NT2/D1 (cell line): Measurements from ENCODE around the gene PRXL2B.

ENCODE experiments used
- SUZ12 ChIP-seq: IDR thresholded peaks from 2 replicates; pipeline ENCODE4 v1.6.1; 2011; ENCODE audit not compliant: insufficient read length, insufficient read depth; ENCODE audit errors: extremely low read depth
- YY1 ChIP-seq: IDR thresholded peaks from 2 replicates; pipeline ENCODE4 v1.6.1; 2011; ENCODE audit not compliant: insufficient read length, insufficient read depth
- ZNF274 ChIP-seq: IDR thresholded peaks from 2 replicates; pipeline ENCODE4 v1.6.1; 2011; ENCODE audit warnings: mild to moderate bottlenecking, low read depth, low read length

GRCh38 chr1:2587071-2587859 is 688 bp downstream of the PRXL2B start:
- TF ChIP-seq YY1, result no peak
- no peak for TF ChIP-seq ZNF274
- TF ChIP-seq SUZ12, result no peak
